ENCODE results near the gene SPTBN2. TPM values are rescaled to one million over a fixed set of nuclear protein-coding genes. Genes with fewer than 3 reads are reported as not detected.

The SPTBN2 gene
- total and polyA plus RNA-seq, 9 donors, result 1.4 to 26.9 (median 6.2) TPM

DNA sequence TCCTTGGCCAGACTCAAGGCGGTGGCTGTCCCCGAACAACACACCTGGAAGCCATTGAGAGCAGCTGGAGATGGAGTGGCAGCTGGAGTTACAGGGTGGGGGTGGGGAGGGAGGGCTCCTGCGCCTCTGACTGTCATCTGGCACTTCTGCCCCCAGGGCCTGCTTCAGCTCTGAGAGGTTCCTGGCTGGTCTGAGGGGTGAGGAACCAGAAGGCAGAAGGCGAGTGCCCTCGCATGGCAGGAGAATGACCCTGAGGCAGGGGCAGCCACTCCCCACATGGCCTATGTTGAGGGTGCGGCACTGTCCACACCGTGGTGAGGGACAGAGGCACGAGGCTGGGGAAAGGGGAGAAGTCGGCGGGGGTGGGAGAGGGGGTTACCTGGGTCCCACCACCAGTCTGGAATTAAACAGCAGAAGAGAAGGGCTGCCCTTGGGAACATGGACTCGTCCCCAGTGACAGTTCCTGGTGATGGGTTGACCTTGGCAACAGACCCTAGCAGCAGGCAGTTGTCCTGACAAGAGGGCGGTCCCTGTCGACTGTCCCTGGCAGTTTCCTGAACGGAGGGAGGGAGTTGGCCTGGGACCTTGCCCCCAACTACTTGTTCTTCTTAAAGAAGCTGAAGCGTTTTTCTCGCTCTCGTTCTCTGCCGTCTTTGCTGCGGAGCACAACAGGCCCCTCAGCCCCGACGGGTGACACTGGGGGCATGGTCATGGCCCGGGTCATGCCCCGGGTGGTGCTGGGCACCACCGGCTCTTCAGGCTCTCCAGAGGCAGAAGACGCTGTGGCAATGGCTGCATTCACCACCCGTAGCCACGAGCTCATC is 43.5 kb downstream of the SPTBN2 start:
- WGBS, 3 donors, result 72 to 80% (median 76%) methylated on average over 27 of the region's 27 CpGs
- no peak for DNase-seq

DNA sequence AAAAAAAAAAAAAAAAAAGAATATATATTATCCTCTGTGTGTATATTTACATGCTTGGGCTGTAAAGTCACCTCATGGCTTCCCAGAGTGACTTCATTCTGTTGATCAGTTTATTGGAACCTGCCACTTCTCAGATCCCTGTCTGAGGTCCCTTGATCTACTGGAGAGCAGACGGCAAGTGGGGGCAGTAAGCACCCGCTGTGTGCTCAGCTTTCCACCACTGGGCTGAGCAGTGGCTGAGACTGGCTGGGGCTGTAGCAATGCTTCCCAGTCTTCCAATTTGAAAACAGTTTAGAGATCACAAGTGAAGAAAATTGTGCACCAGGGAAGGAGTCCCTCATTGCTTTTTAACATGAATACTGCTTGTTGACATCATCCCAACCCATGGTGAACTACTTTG is 44.4 kb downstream of the SPTBN2 start:
- TF ChIP-seq POLR2A (IDR thresholded peaks at IDR 0.05), result no peak
- TF ChIP-seq, protein P1, sequence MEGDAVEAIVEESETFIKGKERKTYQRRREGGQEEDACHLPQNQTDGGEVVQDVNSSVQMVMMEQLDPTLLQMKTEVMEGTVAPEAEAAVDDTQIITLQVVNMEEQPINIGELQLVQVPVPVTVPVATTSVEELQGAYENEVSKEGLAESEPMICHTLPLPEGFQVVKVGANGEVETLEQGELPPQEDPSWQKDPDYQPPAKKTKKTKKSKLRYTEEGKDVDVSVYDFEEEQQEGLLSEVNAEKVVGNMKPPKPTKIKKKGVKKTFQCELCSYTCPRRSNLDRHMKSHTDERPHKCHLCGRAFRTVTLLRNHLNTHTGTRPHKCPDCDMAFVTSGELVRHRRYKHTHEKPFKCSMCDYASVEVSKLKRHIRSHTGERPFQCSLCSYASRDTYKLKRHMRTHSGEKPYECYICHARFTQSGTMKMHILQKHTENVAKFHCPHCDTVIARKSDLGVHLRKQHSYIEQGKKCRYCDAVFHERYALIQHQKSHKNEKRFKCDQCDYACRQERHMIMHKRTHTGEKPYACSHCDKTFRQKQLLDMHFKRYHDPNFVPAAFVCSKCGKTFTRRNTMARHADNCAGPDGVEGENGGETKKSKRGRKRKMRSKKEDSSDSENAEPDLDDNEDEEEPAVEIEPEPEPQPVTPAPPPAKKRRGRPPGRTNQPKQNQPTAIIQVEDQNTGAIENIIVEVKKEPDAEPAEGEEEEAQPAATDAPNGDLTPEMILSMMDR (IDR thresholded peaks at IDR 0.05), result no peak
- no peak for TF ChIP-seq EP300 (IDR thresholded peaks at IDR 0.05)
- DNase-seq, result no peak
- Histone ChIP-seq H3K4me1 (ENCODE audit: insufficient read depth) (no peaks in the 10 kb centered on the region), H3K9me3 (no peaks in the 10 kb centered on the region), H3K27ac (no peak overlapping the region), H3K27me3 (no peaks in the 10 kb centered on the region), H3K4me3 (no peak overlapping the region), H3K36me3 (no peaks in the 10 kb centered on the region)
- intact Hi-C loops (cut with DNase I), result loop anchor here in 2 of 4 donors (5.0 to 10.0 kb wide), 2 partner anchors 107 to 270 kb away; no protein-coding TSS in a partner anchor
- WGBS, 3 donors, result 90 to 95% (median 91%) methylated on average over 2 of the region's 2 CpGs

More for the DNA sequence above, 43.5 kb downstream of the SPTBN2 start:
- no peaks in the 10 kb centered on the region for H3K36me3 ChIP-seq
- H3K4me3 ChIP-seq, result no peak overlapping the region
- H3K27ac ChIP-seq, result no peak overlapping the region
- TF ChIP-seq, protein P1 (IDR thresholded peaks at IDR 0.05), result no peak
- TF ChIP-seq POLR2A (IDR thresholded peaks at IDR 0.05) (no peak), EP300 (IDR thresholded peaks at IDR 0.05) (no peak)
- H3K4me1 ChIP-seq (ENCODE audit: insufficient read depth), result no peaks in the 10 kb centered on the region
- no peaks in the 10 kb centered on the region for H3K9me3 ChIP-seq
- intact Hi-C loops (cut with DNase I), result loop anchor here in 2 of 4 donors (5.0 to 10.0 kb wide), 2 partner anchors 108 to 271 kb away; no protein-coding TSS in a partner anchor
- no peaks in the 10 kb centered on the region for H3K27me3 ChIP-seq

DNA sequence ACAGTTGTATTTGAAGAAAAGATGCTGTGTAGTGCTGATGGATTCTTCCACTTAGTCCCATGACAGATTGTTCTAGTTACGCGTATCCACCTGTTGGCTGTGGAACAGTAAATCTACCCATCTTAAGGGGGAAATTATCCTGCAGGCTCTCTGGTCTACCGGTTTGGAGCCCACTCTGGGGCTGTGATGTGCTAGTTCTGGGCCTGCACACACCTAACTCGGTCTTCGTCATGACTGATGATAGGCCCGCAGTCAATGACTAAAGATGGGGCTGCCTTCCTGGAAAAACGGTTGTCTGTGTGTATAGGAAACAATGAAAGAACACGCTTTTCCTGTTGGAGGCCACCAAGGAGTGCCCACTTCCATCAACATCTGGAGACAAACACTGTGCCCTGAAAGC is 45.1 kb downstream of the SPTBN2 start:
- TF ChIP-seq, protein P1 (IDR thresholded peaks at IDR 0.05), result no peak
- TF ChIP-seq POLR2A (IDR thresholded peaks at IDR 0.05) (no peak), EP300 (IDR thresholded peaks at IDR 0.05) (no peak)
- no peaks in the 10 kb centered on the region for H3K4me1 ChIP-seq (ENCODE audit: insufficient read depth)
- no peak overlapping the region for H3K4me3 ChIP-seq
- intact Hi-C loops (cut with DNase I), result loop anchor here in 1 of 4 donors (10.0 kb wide), 1 partner anchor 269 kb away; no protein-coding TSS in a partner anchor
- no peak overlapping the region for H3K27ac ChIP-seq
- no peaks in the 10 kb centered on the region for H3K27me3 ChIP-seq
- H3K36me3 ChIP-seq, result no peaks in the 10 kb centered on the region
- 88 to 91% (median 91%) methylated on average over 8 of the region's 8 CpGs for WGBS, 3 donors
- H3K9me3 ChIP-seq, result no peaks in the 10 kb centered on the region
- DNase-seq, result no peak

DNA sequence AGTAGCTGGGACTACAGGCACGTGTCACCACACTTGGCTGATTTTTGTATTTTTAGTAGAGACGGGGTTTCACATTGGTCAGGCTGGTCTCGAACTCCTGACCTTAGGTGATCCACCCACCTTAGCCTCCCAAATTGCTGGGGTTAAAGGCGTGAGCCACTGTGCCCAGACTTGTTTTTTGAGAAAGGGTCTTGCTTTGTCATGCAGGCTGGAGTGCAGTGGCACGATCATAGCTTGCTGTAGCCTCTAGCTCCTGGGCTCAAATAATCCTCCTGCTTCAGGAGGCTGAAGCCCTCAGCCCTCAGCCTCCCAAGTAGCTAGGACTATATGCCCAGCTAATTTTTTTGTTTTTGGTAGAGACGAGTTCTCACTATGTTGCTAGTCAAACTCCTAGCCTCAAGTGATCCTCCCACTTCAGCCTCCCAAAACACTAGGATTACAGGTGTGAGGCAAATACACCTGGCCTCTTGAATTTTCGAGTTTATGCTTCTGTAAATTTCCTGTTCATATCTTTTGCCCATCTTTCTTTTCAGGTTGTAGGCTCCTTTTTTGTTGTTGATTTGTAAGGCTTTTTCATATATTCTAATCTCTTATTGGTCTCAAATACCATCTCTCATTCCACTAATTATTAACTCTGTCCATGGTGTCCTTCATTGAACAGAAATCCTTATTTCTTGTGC is 47.9 kb downstream of the SPTBN2 start:
- H3K27ac ChIP-seq, result no peak overlapping the region
- DNase-seq, result peak in 1 of 5 donors; percentile 7
- no peak overlapping the region for H3K4me3 ChIP-seq
- no peaks in the 10 kb centered on the region for H3K27me3 ChIP-seq
- no peaks in the 10 kb centered on the region for H3K9me3 ChIP-seq
- WGBS, 3 donors, result 88 to 91% (median 90%) methylated on average over 7 of the region's 7 CpGs
- TF ChIP-seq EP300 (IDR thresholded peaks at IDR 0.05) (no peak), POLR2A (IDR thresholded peaks at IDR 0.05) (no peak)
- TF ChIP-seq, protein P1 (IDR thresholded peaks at IDR 0.05), result no peak
- no peaks in the 10 kb centered on the region for H3K36me3 ChIP-seq
- intact Hi-C loops (cut with DNase I), result loop anchor here in 1 of 4 donors (10.0 kb wide), 1 partner anchor 266 kb away; no protein-coding TSS in a partner anchor
- peaks cover 5% of the 10 kb centered on the region for H3K4me1 ChIP-seq (ENCODE audit: insufficient read depth)

All from ovary (tissue), 9 donors.